22Rv1 (cell line): Measurements from ENCODE around the gene PRLH.
"Not testable (repeated sequence)": the region's sequence is repeated elsewhere in the genome, so short reads cannot be mapped to it uniquely, and the experiment has no call there.

Source experiments
- H3K27ac ChIP-seq: fragments of 450-650 bp; 2 replicates; pipeline ENCODE4 v1.5.1; 2017
- ZFX ChIP-seq: fragments of 450-650 bp; IDR thresholded peaks from 2 replicates; pipeline ENCODE4 v1.6.1; 2017; ENCODE audit warnings: antibody characterized with exemption, borderline replicate concordance
- TF ChIP-seq, protein P1 (sequence below): fragments of 450-650 bp; IDR thresholded peaks from 2 replicates; pipeline ENCODE4 v1.5.1; 2017; ENCODE audit warnings: mild to moderate bottlenecking

The PRLH gene

GRCh38 chr2:237602409-237602808 lies 36.0 kb downstream of the PRLH start:
- TF ChIP-seq, protein P1, sequence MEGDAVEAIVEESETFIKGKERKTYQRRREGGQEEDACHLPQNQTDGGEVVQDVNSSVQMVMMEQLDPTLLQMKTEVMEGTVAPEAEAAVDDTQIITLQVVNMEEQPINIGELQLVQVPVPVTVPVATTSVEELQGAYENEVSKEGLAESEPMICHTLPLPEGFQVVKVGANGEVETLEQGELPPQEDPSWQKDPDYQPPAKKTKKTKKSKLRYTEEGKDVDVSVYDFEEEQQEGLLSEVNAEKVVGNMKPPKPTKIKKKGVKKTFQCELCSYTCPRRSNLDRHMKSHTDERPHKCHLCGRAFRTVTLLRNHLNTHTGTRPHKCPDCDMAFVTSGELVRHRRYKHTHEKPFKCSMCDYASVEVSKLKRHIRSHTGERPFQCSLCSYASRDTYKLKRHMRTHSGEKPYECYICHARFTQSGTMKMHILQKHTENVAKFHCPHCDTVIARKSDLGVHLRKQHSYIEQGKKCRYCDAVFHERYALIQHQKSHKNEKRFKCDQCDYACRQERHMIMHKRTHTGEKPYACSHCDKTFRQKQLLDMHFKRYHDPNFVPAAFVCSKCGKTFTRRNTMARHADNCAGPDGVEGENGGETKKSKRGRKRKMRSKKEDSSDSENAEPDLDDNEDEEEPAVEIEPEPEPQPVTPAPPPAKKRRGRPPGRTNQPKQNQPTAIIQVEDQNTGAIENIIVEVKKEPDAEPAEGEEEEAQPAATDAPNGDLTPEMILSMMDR = no peak
- TF ChIP-seq ZFX = no peak
- no peak overlapping the region for H3K27ac ChIP-seq

DNA sequence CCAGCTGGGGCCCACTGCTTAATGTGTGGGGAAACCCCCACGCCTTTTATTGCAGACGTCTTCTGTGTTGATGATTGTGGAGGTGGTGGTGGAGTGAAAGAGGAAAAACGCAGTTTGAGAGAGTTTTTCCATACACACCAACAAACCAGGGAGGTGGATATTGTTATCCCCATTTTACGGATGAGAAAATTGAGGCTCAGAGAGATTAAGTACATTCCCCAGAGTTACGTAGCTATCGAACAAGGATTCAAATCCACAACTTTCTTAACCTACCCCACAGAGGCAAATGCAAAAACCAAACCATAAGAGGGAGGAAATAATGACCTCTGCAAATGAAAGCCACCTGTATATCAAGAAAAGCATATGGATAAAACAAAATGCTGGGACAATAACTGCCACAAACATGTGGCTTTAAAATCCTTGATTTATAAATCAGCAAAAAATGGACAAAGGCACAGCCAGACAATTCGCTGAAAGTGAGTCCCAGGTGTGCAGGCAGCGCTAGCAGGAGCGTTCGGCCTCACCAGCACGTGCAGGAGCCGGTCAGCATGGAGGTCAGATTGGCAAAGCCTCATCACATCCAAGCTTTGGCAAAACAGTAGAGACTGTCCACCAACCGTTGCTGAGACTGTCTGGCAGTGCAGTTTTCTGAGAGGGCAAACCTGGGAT lies 36.8 kb downstream of the PRLH start:
- H3K27ac ChIP-seq = no peak overlapping the region
- no peak for TF ChIP-seq ZFX
- TF ChIP-seq, protein P1 = no peak

DNA sequence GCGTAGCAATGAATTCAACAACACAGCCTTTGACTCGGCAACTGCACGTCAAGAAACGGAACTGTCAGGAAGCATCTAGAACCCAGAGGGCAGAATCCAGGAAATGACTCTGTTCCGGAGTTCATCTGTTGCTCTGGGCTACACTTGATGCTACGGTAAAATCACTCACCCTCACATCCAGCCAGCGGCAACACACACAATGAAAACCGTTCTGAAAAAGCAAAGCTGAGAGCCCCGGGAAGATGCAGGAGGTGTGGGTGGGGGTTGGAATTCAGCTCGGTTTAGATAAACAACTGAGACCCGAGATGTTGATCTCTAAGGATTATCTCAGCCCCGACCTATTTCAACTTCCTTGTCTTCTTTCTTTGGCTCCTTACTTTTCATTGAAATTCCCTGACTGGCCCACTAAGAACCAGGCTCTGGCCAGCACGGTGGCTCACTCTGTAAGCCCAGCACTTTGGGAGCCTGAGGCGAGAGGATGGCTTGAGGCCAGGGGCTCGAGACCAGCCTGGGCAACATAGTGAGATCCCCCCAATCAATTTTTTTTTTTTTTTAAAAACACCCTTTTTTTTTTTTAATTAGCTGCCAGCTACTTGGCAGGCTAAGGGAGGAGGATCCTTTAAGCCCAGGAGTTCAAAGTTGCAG lies 37.5 kb downstream of the PRLH start:
- no peak for TF ChIP-seq ZFX
- H3K27ac ChIP-seq = no peak overlapping the region

- TF ChIP-seq ZFX = no peak
- TF ChIP-seq, protein P1 = no peak
Measured at GRCh38 chr2:237604391-237604790, 38.0 kb downstream of the PRLH start.

GRCh38 chr2:237604960-237605359 lies 38.6 kb downstream of the PRLH start:
- TF ChIP-seq, protein P1 = peak; percentile 43; the same call in 1 of the 2 replicates
- TF ChIP-seq ZFX = no peak
- no peak overlapping the region for H3K27ac ChIP-seq

More at GRCh38 chr2:237604391-237604790, 38.0 kb downstream of the PRLH start:
- H3K27ac ChIP-seq = no peak overlapping the region

GRCh38 chr2:237606522-237606921 lies 40.1 kb downstream of the PRLH start:
- H3K27ac ChIP-seq = not testable (repeated sequence)

- H3K27ac ChIP-seq = no peak overlapping the region
Measured at GRCh38 chr2:237612527-237613357, 46.4 kb downstream of the PRLH start.

More at GRCh38 chr2:237612527-237613357, 46.4 kb downstream of the PRLH start:
- TF ChIP-seq, protein P1 = no peak
- no peak for TF ChIP-seq ZFX
